ENCODE data around the gene NPHP1.

NPHP1 gene

DNA sequence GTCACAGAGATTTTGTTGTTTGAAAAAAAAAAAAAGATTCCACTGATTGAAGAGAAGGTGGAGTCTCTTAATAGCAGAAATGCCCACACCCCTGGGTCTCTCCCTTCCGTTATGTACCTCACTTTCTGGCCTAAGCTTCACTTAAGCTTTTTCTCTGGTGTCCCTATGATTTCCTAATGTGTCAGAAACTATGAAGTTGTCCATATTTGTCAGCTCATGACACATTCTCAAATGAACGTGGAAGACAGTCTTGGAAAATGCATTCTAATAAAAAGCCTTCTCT is 83.8 kb downstream of the NPHP1 start:
- H3K36me3 ChIP-seq (ENCODE audit: insufficient read depth, low read length), result no peaks in the 10 kb centered on the region
- TF ChIP-seq EZH2phosphoT487 (IDR thresholded peaks at IDR 0.05; ENCODE audit: borderline replicate concordance), result no peak
- TF ChIP-seq, protein P1, sequence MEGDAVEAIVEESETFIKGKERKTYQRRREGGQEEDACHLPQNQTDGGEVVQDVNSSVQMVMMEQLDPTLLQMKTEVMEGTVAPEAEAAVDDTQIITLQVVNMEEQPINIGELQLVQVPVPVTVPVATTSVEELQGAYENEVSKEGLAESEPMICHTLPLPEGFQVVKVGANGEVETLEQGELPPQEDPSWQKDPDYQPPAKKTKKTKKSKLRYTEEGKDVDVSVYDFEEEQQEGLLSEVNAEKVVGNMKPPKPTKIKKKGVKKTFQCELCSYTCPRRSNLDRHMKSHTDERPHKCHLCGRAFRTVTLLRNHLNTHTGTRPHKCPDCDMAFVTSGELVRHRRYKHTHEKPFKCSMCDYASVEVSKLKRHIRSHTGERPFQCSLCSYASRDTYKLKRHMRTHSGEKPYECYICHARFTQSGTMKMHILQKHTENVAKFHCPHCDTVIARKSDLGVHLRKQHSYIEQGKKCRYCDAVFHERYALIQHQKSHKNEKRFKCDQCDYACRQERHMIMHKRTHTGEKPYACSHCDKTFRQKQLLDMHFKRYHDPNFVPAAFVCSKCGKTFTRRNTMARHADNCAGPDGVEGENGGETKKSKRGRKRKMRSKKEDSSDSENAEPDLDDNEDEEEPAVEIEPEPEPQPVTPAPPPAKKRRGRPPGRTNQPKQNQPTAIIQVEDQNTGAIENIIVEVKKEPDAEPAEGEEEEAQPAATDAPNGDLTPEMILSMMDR (conservative IDR thresholded peaks at IDR 0.05; ENCODE audit: low read length), result no peak
- H3F3A ChIP-seq (ENCODE audit: low read depth), result no peaks in the 10 kb centered on the region
- H4K20me1 ChIP-seq (ENCODE audit: insufficient read depth, low read length, poor library complexity, severe bottlenecking), result no peaks in the 10 kb centered on the region
- no peaks in the 10 kb centered on the region for H3K79me2 ChIP-seq (ENCODE audit: insufficient read depth, low read length)
- peak overlapping the region; percentile 50 for H3K4me2 ChIP-seq (ENCODE audit: low read depth, low read length, poor library complexity, severe bottlenecking)
- H3K9me2 ChIP-seq (replicated peaks; ENCODE audit: low read depth, low read length), result no peaks in the 10 kb centered on the region
- peak overlapping the region; percentile 77; the same call in 1 of the 2 replicates for H2AFZ ChIP-seq (ENCODE audit: low read length)
- no peak overlapping the region for H3K4me3 ChIP-seq (ENCODE audit: low read length, poor library complexity, severe bottlenecking)
- peaks cover 74% of the 10 kb centered on the region for H3K4me1 ChIP-seq (ENCODE audit: insufficient read depth, low read length, poor library complexity, severe bottlenecking)
- H3K9me3 ChIP-seq (ENCODE audit: insufficient read depth, low read depth, low read length), result no peaks in the 10 kb centered on the region
- H3K9ac ChIP-seq (ENCODE audit: low read depth, low read length, poor library complexity, severe bottlenecking), result peak overlapping the region; percentile 56
- no peaks in the 10 kb centered on the region for H3K27me3 ChIP-seq (ENCODE audit: insufficient read depth, low read length, poor library complexity, severe bottlenecking)

DNA sequence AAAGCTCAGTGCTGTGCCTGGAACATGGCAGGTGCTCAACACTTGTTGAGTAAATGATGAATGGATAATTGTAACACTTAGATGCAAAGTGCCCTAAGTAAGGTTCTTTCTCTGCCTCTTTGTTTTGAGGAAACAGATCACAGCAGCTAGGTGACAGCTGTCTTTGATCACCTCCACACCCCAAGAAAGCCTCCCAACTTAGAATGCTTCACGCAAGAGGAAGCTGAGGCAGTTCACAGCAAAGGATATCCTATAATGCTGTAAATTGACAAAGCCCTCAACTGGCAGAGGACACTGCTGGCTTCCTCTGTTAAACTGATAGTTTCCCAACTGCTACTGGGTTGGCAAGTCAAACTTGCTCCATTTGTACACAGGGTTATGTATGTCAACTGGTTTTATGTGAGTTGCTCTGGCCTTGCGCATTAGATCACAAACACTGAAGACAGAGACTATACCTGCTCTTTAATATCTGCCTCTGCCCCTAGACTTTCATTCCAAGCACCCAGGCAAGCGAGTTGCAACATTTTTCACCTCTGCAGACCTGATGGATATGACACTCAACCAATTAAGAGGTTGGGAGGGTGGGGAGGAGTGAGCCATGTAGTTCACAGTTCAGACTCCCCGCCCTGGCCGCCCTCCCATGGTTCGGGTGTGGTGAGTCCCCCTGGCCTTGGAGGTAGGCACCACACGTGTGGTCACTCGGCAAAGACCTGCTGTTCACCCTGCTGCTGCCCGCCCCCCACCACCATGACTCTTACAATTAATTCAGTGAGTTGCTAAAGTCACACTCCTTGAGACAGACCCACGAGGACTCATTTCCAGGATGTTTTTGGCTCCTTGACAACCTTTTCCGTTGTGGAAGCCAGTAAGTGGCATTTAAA is 84.4 kb downstream of the NPHP1 start:
- H3F3A ChIP-seq (ENCODE audit: low read depth), result no peaks in the 10 kb centered on the region

DNA sequence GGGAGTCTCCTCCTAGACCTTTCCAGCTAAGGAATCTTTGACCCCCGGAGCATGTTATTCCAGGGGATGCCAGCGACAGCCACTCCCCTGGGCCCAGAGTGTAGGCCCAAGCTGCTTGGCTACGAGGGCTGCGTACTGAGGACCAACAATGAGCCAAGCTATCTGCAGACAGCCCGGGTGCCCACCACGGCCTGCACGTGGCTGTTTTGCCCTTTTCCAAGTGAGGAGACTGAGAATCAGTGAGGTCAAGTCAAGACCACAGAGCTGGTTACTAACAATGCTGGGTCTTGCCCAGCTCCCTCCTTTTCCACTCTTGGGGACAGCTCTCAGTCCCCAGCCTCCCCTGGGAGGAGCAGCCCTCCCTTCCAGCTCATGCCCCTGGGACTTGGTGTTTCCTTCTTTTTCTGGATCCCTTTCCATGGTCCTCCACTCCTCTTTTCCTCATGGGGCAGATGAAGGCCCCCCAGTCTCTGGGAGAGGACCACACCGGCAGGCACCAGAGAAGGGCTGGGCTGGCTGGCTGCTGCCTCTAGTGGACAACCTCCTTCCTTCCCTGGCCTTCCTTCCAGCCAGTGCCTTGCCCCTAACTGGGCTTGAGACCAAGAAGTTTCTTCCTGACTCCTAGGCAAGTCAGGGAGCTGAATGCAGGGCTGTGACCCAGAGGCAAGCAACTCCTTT is 88.6 kb downstream of the NPHP1 start:
- Histone ChIP-seq H3K36me3 (ENCODE audit: insufficient read depth, low read length) (no peaks in the 10 kb centered on the region), H3K4me3 (ENCODE audit: low read length, poor library complexity, severe bottlenecking) (no peak overlapping the region), H3F3A (ENCODE audit: low read depth) (peaks cover 5% of the 10 kb centered on the region; the same call in 1 of the 2 replicates), H3K9ac (ENCODE audit: low read depth, low read length, poor library complexity, severe bottlenecking) (peak overlapping the region; percentile 7), H3K4me1 (ENCODE audit: insufficient read depth, low read length, poor library complexity, severe bottlenecking) (peaks cover 73% of the 10 kb centered on the region), H3K79me2 (ENCODE audit: insufficient read depth, low read length) (no peaks in the 10 kb centered on the region), H3K9me3 (ENCODE audit: insufficient read depth, low read depth, low read length) (no peaks in the 10 kb centered on the region), H3K27me3 (ENCODE audit: insufficient read depth, low read length, poor library complexity, severe bottlenecking) (no peaks in the 10 kb centered on the region), H3K9me2 (replicated peaks; ENCODE audit: low read depth, low read length) (no peaks in the 10 kb centered on the region), H2AFZ (ENCODE audit: low read length) (0 out of 2 replicates have a peak overlapping the region, but pooled peaks have one; percentile 28), H3K4me2 (ENCODE audit: low read depth, low read length, poor library complexity, severe bottlenecking) (no peak overlapping the region), H4K20me1 (ENCODE audit: insufficient read depth, low read length, poor library complexity, severe bottlenecking) (no peaks in the 10 kb centered on the region)
- TF ChIP-seq, protein P1 (conservative IDR thresholded peaks at IDR 0.05; ENCODE audit: low read length), result peak; percentile 67
- TF ChIP-seq EZH2phosphoT487 (IDR thresholded peaks at IDR 0.05; ENCODE audit: borderline replicate concordance), result no peak

More for the DNA sequence above, 84.4 kb downstream of the NPHP1 start:
- no peaks in the 10 kb centered on the region for H3K9me2 ChIP-seq (replicated peaks; ENCODE audit: low read depth, low read length)
- H2AFZ ChIP-seq (ENCODE audit: low read length), result peak overlapping the region; percentile 77
- peak overlapping the region; percentile 50 for H3K4me2 ChIP-seq (ENCODE audit: low read depth, low read length, poor library complexity, severe bottlenecking)
- no peaks in the 10 kb centered on the region for H3K36me3 ChIP-seq (ENCODE audit: insufficient read depth, low read length)
- H3K27me3 ChIP-seq (ENCODE audit: insufficient read depth, low read length, poor library complexity, severe bottlenecking), result no peaks in the 10 kb centered on the region
- no peaks in the 10 kb centered on the region for H4K20me1 ChIP-seq (ENCODE audit: insufficient read depth, low read length, poor library complexity, severe bottlenecking)
- H3K9me3 ChIP-seq (ENCODE audit: insufficient read depth, low read depth, low read length), result no peaks in the 10 kb centered on the region
- TF ChIP-seq, protein P1 (conservative IDR thresholded peaks at IDR 0.05; ENCODE audit: low read length), result no peak
- peaks cover 74% of the 10 kb centered on the region for H3K4me1 ChIP-seq (ENCODE audit: insufficient read depth, low read length, poor library complexity, severe bottlenecking)
- no peaks in the 10 kb centered on the region for H3K79me2 ChIP-seq (ENCODE audit: insufficient read depth, low read length)
- H3K9ac ChIP-seq (ENCODE audit: low read depth, low read length, poor library complexity, severe bottlenecking), result peak overlapping the region; percentile 56
- peak overlapping the region; percentile 2 for H3K4me3 ChIP-seq (ENCODE audit: low read length, poor library complexity, severe bottlenecking)
